ENCODE data around the gene P2RY10. TPM values are rescaled to one million over a fixed set of nuclear protein-coding genes. Genes with fewer than 3 reads are reported as not detected.
"Not testable (repeated sequence)": the region's sequence is repeated elsewhere in the genome, so short reads cannot be mapped to it uniquely, and the experiment has no call there.

The P2RY10 gene
- total RNA-seq, 1 donor from 2014 or later, result not detected

GRCh38 chrX:78997870-78998558 lies 52.8 kb downstream of the P2RY10 start:
- no peak for TF ChIP-seq CTCF (IDR thresholded peaks at IDR 0.05; ENCODE audit: borderline replicate concordance)
- DNase-seq, result no peak
- intact Hi-C loops (cut with micrococcal nuclease), result no loop called here

GRCh38 chrX:79007540-79007939 lies 62.3 kb downstream of the P2RY10 start:
- H3K9me3 ChIP-seq (replicated peaks), result peaks cover 11% of the 10 kb centered on the region
- intact Hi-C loops (cut with micrococcal nuclease); H3K36me3 ChIP-seq; H3K4me3 ChIP-seq; H3K27me3 ChIP-seq (ENCODE audit: low read depth); H3K27ac ChIP-seq (replicated peaks); H3K4me1 ChIP-seq; DNase-seq: not testable (repeated sequence)

More at GRCh38 chrX:78997870-78998558, 52.8 kb downstream of the P2RY10 start:
- H3K27ac ChIP-seq (replicated peaks), result no peak overlapping the region
- H3K36me3 ChIP-seq, result no peaks in the 10 kb centered on the region
- no peaks in the 10 kb centered on the region for H3K27me3 ChIP-seq (ENCODE audit: low read depth)
- no peaks in the 10 kb centered on the region for H3K9me3 ChIP-seq (replicated peaks)
- H3K4me1 ChIP-seq, result no peaks in the 10 kb centered on the region
- H3K4me3 ChIP-seq, result no peak overlapping the region

Small RNA genes lying within 50 kb of the gene (microRNA-seq; reads per million reads assigned to microRNA genes)
- not detected for gene MIR4328

Other genes starting within 250 kb of the P2RY10 start
- gene LPAR4, start 197.7 kb upstream of the P2RY10 start, total RNA-seq, result 0.36 TPM
- 0.22 TPM for gene GPR174, start 199.3 kb downstream of the P2RY10 start, total RNA-seq

Data from left ventricle myocardium inferior (tissue), 1 donor.